GM19324 (cell line): ENCODE measurements around the gene TMEM135.

Source experiments
- ATAC-seq: cut with Tn5 transposase; IDR thresholded peaks from one replicate; pipeline ENCODE4 v1.9.1; 2021; ENCODE audit warnings: mild to moderate bottlenecking, moderate library complexity; ENCODE audit not compliant: unreplicated experiment, low FRiP score

Gene TMEM135

DNA sequence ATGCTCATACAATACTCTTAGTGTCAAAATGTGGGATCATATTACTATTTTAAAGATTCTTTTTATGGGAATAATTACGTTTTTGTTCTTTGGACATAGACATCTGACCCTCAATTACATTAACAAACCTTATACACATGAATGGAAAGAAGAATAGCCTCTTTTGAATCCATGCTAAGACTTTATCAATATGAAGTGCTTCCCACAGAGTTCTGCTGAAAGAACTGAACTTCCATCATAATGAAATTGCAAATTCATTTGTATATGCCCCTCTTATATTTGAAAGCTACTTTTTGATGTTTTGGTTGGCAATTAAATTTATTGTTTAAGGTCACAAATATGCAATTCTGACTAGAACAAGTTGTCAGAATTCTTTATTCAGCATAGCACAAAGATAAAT, 254.9 kb downstream of the TMEM135 start:
- ATAC-seq = no peak

DNA sequence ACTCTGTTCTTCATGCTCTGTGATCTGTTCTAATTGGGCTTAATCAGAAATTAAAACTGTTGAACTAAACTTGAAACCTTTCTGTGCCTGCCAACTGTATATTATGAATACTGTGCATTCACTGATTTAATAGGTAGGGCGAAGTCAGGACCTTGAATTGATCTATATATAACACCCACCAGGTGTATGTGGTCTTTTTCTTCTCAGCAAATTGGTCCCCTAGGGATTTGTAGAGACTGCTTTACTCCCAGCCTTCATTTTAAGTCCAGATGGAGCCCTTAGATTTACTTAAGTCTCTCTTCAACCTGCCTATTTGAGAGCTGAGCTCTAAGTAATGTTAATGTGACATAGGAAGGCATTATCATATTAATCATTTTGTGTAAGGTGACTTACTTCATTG, 257.5 kb downstream of the TMEM135 start:
- ATAC-seq = no peak

DNA sequence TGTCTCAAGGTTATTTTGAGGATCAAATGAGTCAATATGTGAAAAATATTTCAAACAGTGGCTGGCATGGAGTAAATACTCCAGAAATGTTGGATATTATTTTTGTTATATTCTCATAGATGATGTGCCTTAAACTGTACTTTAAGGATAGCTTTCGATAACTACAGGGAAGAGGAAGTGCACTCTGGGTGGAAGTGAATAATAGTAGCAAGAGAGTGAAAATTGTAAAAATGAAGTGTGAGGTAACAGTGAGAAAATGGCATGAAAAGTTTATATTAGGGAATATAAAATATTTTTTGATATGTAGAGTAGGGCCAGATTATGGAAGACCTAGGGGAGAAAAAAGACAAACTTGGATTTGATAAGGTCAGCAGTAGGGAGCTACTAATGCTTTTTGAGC, 258.9 kb downstream of the TMEM135 start:
- no peak for ATAC-seq

DNA sequence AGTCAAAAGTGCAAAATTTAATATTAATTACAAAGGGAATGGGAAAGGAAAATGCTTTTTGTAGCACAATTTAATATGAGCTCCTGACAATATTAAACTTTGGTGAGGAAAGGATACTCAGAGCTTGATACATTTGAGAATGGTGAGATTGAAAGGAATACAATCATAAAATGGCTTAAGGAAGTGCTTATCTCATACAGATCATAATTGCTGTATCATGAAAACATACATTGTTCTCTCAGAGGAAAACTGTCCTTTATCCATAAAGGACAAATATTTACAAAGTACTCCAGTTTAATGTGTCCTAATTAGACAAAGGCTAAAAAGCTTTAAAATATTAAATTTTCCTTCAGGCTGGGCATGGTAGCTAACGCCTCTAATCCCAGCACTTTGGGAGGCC, 260.4 kb downstream of the TMEM135 start:
- ATAC-seq = no peak

DNA sequence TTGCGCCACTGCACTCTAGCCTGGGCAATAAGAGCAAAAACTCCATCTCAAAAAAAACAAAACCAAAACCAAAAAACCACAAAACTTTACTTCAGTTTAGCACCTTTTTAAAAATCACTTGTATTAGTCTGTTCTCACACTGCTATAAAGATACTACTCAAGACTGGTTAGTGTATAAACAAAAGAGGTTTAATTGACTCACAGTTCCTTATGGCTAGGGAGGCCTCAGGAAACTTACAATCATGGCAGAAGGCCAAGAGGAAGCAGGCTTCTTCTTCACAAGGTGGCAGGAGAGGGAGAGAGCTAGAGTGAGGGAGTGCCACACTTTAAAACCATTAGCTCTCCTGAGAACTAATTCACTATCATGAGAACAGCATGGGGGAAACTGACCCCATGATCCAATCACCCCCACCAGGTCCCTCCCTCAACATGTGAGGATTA, 261.3 kb downstream of the TMEM135 start:
- ATAC-seq = no peak

DNA sequence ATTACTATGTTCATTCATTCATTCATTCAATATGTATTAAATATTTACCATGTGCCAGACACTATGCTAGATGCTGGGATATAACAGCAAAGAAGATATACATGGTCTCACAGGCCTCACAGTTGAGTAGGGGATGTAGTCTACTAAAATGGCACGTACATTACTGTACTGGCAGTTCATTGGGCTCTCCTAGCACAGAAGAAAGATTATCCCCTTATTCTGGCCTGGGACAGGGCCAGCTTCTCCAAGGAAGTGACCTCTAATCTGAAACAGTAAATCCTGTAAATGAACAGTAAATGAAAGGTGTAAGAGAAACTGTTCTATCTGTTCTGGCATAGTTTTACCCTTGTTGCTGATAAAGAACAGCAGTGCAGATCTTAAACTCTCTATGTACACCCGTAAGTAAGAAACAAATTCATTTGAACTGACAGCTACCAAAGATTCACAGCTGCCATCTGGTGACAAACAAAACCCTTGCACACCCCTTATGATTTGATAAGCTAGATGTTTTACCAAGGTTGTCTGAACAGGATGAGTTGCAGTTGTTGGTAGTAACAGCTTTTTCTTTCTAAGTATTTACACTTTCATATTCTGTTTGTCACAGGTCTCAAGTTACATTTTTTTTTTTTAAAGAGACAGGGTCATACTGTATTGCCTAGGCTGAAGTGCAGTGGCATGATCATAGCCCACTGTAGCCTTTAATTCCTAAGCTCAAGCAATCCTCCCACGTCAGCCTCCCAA, 263.1 kb downstream of the TMEM135 start:
- peak; percentile 65 for ATAC-seq

DNA sequence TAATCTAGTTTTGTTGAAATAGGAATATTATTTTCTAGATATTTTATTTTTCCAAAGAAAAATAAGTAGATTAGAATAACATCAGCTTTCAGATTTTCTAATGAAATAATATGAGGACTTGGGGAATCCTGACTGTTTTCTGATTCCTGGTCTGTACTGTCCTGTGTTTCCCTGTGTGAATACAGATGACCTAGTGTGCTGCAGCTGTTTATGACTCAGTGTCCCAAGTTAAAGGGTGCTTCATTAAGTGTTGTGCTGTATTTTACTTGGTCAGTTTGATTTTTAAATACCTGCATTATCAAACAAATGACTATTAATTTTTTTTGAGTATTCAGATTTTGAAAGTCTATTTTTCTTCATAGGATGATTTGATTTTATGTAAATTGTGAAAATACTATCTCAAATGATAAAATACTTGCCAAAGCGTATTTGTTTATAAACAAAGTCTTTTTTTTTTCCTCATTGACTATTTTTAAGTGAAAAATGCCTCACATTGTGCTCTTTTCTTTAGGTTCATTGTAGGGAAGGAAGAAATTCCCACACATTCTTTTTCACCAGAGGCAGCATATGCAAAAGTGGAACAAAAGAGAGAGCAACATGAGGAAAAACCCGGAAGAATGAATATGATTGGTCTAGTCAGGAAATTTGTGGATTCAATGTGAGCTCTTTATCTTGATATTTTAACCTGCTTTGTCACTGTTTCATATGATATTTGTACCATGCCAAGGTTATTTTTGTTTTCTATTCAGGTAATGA, 264.2 kb downstream of the TMEM135 start:
- ATAC-seq = no peak

DNA sequence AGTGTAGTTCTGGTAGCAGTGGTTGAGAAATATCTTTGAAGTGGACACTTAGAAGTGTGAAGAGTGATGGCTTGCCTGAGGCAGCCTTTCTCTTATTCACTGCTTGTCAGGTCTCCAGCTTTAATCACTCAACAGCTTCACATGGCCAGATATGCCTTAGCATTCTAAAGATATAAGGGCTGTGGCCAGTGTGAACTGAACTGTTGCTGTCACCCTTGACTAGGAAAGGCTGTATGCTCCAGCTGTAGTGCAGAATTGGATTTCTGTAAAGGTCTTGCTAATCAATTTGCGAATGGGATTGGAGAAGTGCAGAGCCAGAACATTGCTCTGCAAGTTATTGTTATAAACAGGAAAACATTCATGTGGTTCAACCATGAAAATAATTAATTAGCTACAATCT, 266.7 kb downstream of the TMEM135 start:
- ATAC-seq = no peak

DNA sequence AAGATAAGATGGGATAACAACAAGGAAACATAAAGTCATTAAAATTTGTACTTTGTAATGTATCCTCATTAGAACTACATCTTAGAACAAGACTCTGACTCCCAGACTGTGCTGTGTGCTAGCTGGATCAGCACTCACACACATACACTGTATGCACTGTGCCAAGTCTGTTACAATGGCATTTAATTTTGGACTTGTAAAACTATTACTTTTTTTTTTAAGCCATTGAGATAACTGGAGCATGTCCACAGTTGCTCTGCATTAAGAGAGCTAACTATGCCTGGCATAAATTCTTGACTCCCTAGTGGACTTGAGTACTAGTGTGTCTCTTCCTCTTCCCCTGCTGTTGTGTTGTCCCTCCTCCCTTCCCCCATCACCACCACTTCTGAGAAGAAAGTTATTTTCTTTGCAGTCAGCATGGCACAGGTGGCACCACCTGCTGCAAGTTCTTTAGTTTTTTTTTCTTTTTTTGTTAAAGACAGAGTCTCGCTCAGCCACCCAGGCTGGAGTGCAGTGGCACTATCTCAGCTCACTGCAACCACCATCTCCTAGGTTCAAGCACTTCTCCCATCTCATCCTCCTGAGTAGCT, 268.6 kb downstream of the TMEM135 start:
- no peak for ATAC-seq

DNA sequence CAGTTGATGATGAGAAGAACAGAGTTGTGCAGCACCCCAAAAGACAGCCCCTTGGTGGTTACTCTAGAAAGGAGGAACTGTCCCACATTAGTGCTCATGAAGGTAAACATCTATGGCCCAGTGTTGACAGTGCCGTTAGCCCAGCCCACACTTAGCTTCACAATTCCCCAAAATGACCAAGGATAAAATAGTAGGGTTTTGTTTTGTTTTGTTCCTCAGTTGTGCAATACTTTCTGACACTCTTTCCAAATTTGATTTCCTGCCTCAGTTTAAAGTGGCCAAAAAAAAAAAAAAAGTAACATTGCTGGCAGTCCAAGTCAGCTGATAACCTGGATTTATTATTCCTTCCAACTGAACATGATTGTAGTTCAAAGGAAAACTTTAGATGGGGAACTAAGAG, 269.4 kb downstream of the TMEM135 start:
- no peak for ATAC-seq

DNA sequence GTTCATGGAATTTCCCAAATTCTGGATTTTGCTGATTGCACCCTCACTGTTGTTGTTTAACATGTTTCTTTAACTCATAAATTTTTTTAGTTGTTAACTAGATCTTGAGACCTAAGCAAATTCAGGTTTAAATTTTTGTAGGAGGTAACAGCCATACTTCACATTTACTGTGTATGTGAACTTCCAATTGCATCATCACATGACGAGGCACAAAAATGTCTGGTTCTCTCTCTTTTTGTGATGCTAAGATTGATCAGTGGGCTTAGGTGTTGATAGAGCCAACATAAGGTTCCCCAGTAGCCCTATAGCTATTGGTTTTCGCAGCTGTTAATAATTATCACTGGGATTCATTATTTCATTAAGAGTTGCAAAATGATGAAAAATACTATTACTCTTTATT, 277.5 kb downstream of the TMEM135 start:
- ATAC-seq = no peak

DNA sequence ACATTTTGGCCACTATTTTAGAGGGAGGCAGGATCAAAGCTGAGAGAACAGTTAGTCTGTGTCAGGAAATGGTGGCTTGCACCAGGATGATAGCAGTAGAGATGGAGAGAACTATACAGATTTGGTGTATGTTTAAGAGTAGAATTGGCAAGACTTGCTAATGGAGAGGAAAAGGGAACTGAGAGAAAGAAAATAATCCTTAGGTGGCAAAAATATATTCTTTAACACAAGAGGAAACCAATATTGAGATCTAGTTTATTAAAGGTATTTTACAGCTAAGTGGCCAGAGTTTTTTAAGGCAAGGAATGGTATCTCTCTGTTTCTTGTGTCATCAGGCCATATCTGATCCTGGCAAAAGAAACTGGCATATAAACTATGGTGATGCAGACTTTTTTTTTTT, 278.8 kb downstream of the TMEM135 start:
- ATAC-seq = no peak

DNA sequence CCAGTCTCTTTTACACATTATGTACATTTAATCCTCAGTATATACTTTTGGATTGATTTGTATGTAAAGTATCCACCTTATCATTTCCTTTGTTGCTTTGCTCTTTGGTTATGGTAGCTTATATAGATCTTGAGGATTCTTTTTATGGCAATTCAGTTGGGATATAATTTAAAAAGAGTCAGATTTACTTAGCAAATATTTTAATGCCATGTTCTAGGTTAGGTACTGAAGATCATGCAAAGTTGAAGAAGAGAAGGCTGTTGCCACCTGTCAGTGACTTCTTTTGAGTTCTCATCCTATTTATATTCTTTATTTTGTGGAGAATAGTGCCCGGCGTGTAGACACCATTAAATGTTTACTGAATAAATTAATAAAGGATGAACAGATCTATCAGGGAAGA, 279.7 kb downstream of the TMEM135 start:
- no peak for ATAC-seq

DNA sequence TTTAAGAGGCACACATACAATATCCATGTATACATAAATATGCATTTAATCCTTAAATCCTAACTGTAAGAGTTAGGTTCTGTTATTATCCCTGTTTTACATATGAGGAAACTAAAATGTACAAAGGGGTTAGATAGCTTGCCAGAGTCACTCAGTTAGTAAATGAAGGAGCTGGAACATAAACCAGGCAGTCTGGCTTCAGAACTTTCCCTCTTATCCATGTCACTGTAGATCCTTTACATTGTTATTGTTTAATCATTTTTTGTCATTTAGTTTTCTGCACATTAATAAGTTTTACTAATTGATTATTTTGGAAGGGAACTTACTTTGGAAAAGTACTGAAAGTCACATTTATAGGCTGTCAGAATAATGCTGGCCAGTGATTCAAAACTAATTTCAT, 282.4 kb downstream of the TMEM135 start:
- no peak for ATAC-seq

DNA sequence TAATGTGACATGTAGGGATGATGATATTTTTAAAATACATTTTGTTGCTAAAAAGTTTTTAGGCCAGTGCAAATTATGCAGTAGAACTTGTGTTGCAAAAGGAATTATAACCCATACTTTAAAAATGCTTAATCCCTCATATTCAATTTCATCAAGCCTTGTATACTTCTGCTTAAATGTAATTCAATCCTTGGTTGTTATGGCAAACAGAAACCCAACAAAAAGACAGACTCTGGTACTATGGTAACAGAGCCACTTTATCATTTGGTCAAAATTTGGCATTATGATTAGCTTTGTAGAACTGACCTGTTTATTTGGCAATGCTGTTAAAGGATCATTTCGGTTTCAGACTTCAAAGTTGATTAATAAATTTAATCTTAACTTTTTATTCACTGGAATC, 284.8 kb downstream of the TMEM135 start:
- no peak for ATAC-seq

DNA sequence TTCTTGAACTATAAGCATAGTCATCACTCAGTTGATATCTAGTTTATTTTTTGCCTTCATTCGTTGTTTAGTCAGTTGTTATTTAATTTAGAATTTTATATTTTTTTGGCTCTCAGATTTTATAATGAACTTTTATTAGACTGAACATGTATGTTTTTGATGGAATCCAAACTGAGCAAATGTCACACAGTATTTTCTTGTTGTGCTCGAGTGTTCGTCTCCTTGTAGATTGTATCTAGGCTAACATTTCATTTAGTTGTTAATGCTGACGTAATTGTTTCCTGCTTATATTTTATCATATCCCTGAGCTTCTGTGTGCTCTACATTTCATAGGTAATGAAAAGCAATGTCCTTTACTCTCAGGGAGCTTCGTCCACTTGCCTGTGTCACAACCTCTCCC, 286.2 kb downstream of the TMEM135 start:
- no peak for ATAC-seq

DNA sequence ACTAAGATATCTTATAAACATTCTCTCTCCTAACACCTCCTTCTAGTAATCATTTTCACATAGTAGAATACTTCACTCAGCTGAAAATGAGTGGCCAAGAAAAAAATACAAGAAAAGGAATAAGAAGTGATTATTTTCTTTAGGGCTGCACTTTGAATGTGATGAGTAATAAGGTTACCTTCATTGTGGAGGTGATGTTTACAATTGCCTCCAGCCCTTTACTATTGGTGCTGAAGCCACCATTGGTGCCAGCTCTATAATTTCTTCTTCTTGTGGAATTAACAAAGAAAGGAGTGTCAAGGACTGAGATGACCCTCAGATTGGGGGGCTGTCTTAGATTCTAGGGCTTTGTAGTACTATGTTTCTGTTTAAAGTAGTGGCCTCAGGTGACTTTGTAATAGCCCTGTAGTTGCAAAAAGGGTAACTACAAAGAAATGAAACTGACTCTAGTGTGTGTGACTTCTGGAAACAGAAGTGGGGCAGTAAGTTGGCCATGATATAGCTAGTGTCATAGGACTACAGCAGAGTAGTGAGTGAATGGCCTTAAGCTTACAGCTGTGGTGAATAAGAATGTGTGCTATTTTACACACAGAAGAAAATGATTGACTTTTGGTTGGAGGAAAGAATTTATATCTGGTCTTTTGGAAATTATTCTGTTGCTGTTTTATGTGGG, 287.2 kb downstream of the TMEM135 start:
- ATAC-seq = peak; percentile 57

DNA sequence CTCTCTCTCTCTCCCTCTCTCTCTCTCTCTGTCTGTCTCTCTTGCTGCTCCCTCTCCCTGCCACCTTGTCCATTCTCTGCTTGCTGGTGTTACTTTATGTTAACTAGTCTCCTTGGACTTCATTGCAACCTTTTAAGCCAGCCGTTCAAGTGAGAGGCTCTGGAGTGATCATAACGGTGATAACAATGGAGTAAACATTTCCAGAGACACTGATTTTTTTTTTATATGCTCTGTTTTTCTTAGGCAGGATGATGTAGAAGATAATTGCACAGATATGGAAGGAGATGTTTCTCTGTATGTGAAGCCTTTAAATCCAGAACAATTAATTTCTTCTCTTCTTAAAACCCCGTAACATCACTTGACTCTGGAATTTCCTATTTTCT, 287.7 kb downstream of the TMEM135 start:
- no peak for ATAC-seq

DNA sequence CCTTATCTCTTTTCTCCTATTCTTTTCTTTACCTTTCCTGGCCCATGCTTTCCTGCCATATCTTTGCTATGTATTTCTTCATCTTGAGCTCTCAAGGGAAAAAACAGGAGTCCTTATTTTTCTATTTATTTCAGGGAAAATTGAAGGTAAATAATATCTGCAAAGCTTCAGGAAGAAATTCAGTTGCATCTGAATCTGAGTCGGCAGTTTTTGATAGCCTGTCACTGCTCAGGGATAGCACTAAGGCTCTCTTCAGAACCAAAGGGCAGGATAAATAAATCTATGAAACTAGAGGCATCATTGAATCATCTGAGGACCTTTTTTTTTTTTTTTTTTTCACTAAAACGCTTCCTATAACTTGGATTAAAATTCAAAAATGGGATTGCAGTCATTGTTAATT, 288.9 kb downstream of the TMEM135 start:
- ATAC-seq = no peak

DNA sequence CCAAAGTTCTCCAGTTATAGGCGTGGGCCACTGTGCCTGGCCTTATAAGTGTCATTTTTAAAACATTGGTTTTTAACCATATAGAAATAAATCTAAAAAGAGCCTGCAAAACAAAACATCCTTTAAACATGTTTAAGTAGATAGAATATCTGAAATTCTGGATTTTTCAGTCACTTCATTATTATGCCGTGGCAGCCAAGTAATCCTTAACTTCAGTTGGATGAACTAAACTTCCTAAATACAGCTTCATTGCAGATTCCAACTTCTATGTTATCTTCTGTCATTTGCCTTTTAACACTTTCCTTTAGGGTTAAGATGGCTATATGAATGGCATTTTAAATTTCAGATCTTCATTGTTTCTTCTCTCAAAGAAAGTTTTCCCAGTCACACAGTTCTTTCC, 291.4 kb downstream of the TMEM135 start:
- no peak for ATAC-seq

DNA sequence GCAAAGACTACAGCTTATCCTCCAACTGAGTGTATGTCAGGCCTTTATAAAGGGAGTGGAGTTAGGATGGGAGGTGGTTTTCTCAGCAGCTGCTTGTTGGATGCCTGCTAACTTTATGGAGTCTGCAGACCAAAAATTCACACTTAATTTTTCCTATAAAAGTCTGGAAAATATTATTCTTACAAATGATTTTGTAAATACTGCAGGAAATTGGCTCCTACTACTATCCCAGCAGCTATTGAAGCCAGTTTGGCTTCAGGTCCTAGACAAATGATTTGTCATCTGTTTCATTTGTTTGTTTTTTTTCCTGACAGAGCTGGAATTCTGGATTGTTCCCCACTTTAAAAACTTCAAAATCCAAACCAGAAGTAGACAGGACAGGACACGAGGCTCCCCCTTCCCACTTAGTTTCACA, 292.5 kb downstream of the TMEM135 start:
- ATAC-seq = no peak
